Measurements from ENCODE around the gene SLC1A5.

Gene SLC1A5

GRCh38 chr19:46741447-46741846, 46.9 kb downstream of the SLC1A5 start:
- no peak for DNase-seq

- no peak for DNase-seq
Measured at GRCh38 chr19:46739290-46739771, 49.1 kb downstream of the SLC1A5 start.

GRCh38 chr19:46737761-46738171, 50.6 kb downstream of the SLC1A5 start:
- no peak for DNase-seq

GRCh38 chr19:46737298-46737654, 51.1 kb downstream of the SLC1A5 start:
- DNase-seq = no peak

GRCh38 chr19:46736531-46737297, 51.7 kb downstream of the SLC1A5 start:
- no peak for DNase-seq

GRCh38 chr19:46733690-46734292, 54.6 kb downstream of the SLC1A5 start:
- DNase-seq = no peak

- peak; percentile 38 to 42 for DNase-seq
Measured at GRCh38 chr19:46732966-46733689, 55.3 kb downstream of the SLC1A5 start.

GRCh38 chr19:46732172-46732938, 56.0 kb downstream of the SLC1A5 start:
- DNase-seq = no peak

- peak; percentile 27 to 56 for DNase-seq
Measured at GRCh38 chr19:46731584-46731983, 56.8 kb downstream of the SLC1A5 start.

- peak; percentile 56 to 77 for DNase-seq
Measured at GRCh38 chr19:46731007-46731501, 57.3 kb downstream of the SLC1A5 start.

- DNase-seq = no peak
Measured at GRCh38 chr19:46730595-46730994, 57.8 kb downstream of the SLC1A5 start.

GRCh38 chr19:46730187-46730586, 58.2 kb downstream of the SLC1A5 start:
- DNase-seq = no peak

GRCh38 chr19:46729696-46730095, 58.7 kb downstream of the SLC1A5 start:
- DNase-seq = no peak

- DNase-seq = peak; percentile 34 to 59
Measured at GRCh38 chr19:46728693-46729339, 59.6 kb downstream of the SLC1A5 start.

GRCh38 chr19:46728208-46728607, 60.2 kb downstream of the SLC1A5 start:
- no peak for DNase-seq

GRCh38 chr19:46727757-46728156, 60.6 kb downstream of the SLC1A5 start:
- DNase-seq = no peak

- no peak for DNase-seq
Measured at GRCh38 chr19:46726971-46727501, 61.4 kb downstream of the SLC1A5 start.

- DNase-seq = no peak
Measured at GRCh38 chr19:46726551-46726950, 61.8 kb downstream of the SLC1A5 start.

- no peak for DNase-seq
Measured at GRCh38 chr19:46725859-46726393, 62.5 kb downstream of the SLC1A5 start.

GRCh38 chr19:46725036-46725820, 63.2 kb downstream of the SLC1A5 start:
- no peak for DNase-seq
